Measurements from ENCODE around the gene MGAT3.
A peak's percentile ranks its signal among the peaks of the same experiment; 100 is the strongest.

The MGAT3 gene

GRCh38 chr22:39477542-39477941 lies 20.7 kb downstream of the MGAT3 start:
- no peaks in the 10 kb centered on the region for H3K27me3 Mint-ChIP-seq (ENCODE audit: low read depth)
- H3K27ac Mint-ChIP-seq, result no peak overlapping the region
- H3K9me3 Mint-ChIP-seq, result no peaks in the 10 kb centered on the region
- no peaks in the 10 kb centered on the region for H3K36me3 Mint-ChIP-seq (ENCODE audit: low read depth)
- no peak overlapping the region for H3K4me3 Mint-ChIP-seq
- DNase-seq (ENCODE audit: low spot score), result no peak
- H3K4me1 Mint-ChIP-seq (ENCODE audit: low read depth), result peaks cover 3% of the 10 kb centered on the region

GRCh38 chr22:39478441-39478850 lies 21.6 kb downstream of the MGAT3 start:
- H3K4me1 Mint-ChIP-seq (ENCODE audit: low read depth), result no peaks in the 10 kb centered on the region
- H3K36me3 Mint-ChIP-seq (ENCODE audit: low read depth), result no peaks in the 10 kb centered on the region
- H3K4me3 Mint-ChIP-seq, result no peak overlapping the region
- H3K27me3 Mint-ChIP-seq (ENCODE audit: low read depth), result no peaks in the 10 kb centered on the region
- H3K9me3 Mint-ChIP-seq, result no peaks in the 10 kb centered on the region
- DNase-seq (ENCODE audit: low spot score), result no peak
- H3K27ac Mint-ChIP-seq, result no peak overlapping the region

GRCh38 chr22:39479254-39479653 lies 22.4 kb downstream of the MGAT3 start:
- H3K27ac Mint-ChIP-seq, result no peak overlapping the region

GRCh38 chr22:39480557-39480956 lies 23.7 kb downstream of the MGAT3 start:
- H3K27ac Mint-ChIP-seq, result no peak overlapping the region
- no peak overlapping the region for H3K4me3 Mint-ChIP-seq
- H3K9me3 Mint-ChIP-seq, result no peaks in the 10 kb centered on the region
- no peaks in the 10 kb centered on the region for H3K36me3 Mint-ChIP-seq (ENCODE audit: low read depth)
- DNase-seq (ENCODE audit: low spot score), result no peak
- H3K4me1 Mint-ChIP-seq (ENCODE audit: low read depth), result no peaks in the 10 kb centered on the region
- H3K27me3 Mint-ChIP-seq (ENCODE audit: low read depth), result no peaks in the 10 kb centered on the region

More at GRCh38 chr22:39479254-39479653, 22.4 kb downstream of the MGAT3 start:
- Mint-ChIP-seq H3K4me1 (ENCODE audit: low read depth) (no peaks in the 10 kb centered on the region), H3K27me3 (ENCODE audit: low read depth) (no peaks in the 10 kb centered on the region), H3K9me3 (no peaks in the 10 kb centered on the region), H3K4me3 (no peak overlapping the region), H3K36me3 (ENCODE audit: low read depth) (no peaks in the 10 kb centered on the region)
- DNase-seq (ENCODE audit: low spot score), result no peak

GRCh38 chr22:39481054-39481453 lies 24.2 kb downstream of the MGAT3 start:
- Mint-ChIP-seq H3K27me3 (ENCODE audit: low read depth) (no peaks in the 10 kb centered on the region), H3K27ac (no peak overlapping the region), H3K9me3 (no peaks in the 10 kb centered on the region), H3K4me3 (no peak overlapping the region), H3K4me1 (ENCODE audit: low read depth) (no peaks in the 10 kb centered on the region), H3K36me3 (ENCODE audit: low read depth) (no peaks in the 10 kb centered on the region)
- DNase-seq (ENCODE audit: low spot score), result no peak

DNA sequence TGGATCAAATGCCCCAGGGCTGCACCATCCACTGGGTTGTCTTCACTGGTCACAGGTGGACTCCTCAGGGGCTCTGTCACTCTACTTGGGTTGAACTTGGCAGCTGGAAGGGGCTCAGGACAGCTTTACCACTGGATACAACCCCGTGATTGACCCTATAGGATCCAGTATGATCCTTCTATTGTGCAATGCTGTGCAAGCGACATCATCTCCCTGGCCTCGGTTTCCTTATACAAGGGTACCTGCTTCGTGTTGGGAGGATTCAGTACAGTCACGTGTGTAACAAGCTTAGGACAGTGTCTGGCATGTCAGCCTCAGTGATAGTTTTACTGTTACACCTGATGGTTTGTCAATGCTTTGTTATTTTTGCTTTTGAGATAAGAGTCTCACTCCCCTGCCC lies 24.8 kb downstream of the MGAT3 start:
- no peaks in the 10 kb centered on the region for H3K27me3 Mint-ChIP-seq (ENCODE audit: low read depth)
- DNase-seq (ENCODE audit: low spot score), result no peak
- no peaks in the 10 kb centered on the region for H3K4me1 Mint-ChIP-seq (ENCODE audit: low read depth)
- H3K4me3 Mint-ChIP-seq, result no peak overlapping the region
- no peak overlapping the region for H3K27ac Mint-ChIP-seq
- H3K9me3 Mint-ChIP-seq, result no peaks in the 10 kb centered on the region
- H3K36me3 Mint-ChIP-seq (ENCODE audit: low read depth), result no peaks in the 10 kb centered on the region

DNA sequence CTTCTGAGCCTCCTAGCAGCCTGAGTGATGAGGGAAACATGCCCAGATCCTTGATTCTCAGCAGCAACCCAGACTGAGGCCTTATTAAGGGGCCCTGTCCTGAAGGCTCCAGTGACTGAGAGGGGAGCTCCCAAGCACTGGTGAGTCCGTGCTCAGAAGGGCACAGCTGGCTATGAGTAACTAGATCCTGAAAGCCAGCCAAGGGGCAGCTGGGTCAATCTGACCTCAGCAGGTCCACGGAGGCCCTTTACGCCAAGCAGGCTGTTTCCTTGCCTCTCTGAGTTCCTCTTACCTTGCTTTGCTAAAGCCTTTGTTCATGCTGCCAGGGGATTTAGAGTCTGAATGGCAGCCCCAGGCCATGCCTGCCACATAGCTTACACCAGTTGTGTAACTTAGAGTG lies 26.0 kb downstream of the MGAT3 start:
- Mint-ChIP-seq H3K36me3 (ENCODE audit: low read depth) (no peaks in the 10 kb centered on the region), H3K9me3 (no peaks in the 10 kb centered on the region), H3K27ac (no peak overlapping the region), H3K4me1 (ENCODE audit: low read depth) (no peaks in the 10 kb centered on the region), H3K4me3 (no peak overlapping the region), H3K27me3 (ENCODE audit: low read depth) (no peaks in the 10 kb centered on the region)
- no peak for DNase-seq (ENCODE audit: low spot score)

GRCh38 chr22:39486951-39487825 lies 30.4 kb downstream of the MGAT3 start:
- Mint-ChIP-seq H3K4me3 (no peak overlapping the region), H3K27ac (no peak overlapping the region), H3K4me1 (ENCODE audit: low read depth) (peaks cover 8% of the 10 kb centered on the region), H3K9me3 (no peaks in the 10 kb centered on the region), H3K36me3 (ENCODE audit: low read depth) (no peaks in the 10 kb centered on the region), H3K27me3 (ENCODE audit: low read depth) (no peaks in the 10 kb centered on the region)
- no peak for DNase-seq (ENCODE audit: low spot score)

DNA sequence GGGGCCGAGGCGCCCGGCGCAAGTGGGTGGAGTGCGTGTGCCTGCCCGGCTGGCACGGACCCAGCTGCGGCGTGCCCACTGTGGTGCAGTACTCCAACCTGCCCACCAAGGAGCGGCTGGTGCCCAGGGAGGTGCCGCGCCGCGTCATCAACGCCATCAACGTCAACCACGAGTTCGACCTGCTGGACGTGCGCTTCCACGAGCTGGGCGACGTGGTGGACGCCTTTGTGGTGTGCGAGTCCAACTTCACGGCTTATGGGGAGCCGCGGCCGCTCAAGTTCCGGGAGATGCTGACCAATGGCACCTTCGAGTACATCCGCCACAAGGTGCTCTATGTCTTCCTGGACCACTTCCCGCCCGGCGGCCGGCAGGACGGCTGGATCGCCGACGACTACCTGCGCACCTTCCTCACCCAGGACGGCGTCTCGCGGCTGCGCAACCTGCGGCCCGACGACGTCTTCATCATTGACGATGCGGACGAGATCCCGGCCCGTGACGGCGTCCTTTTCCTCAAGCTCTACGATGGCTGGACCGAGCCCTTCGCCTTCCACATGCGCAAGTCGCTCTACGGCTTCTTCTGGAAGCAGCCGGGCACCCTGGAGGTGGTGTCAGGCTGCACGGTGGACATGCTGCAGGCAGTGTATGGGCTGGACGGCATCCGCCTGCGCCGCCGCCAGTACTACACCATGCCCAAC lies 31.2 kb downstream of the MGAT3 start:
- H3K4me3 Mint-ChIP-seq, result no peak overlapping the region
- H3K27ac Mint-ChIP-seq, result no peak overlapping the region
- H3K27me3 Mint-ChIP-seq (ENCODE audit: low read depth), result no peaks in the 10 kb centered on the region
- peaks cover 8% of the 10 kb centered on the region for H3K4me1 Mint-ChIP-seq (ENCODE audit: low read depth)
- DNase-seq (ENCODE audit: low spot score), result no peak
- H3K36me3 Mint-ChIP-seq (ENCODE audit: low read depth), result no peaks in the 10 kb centered on the region
- H3K9me3 Mint-ChIP-seq, result no peaks in the 10 kb centered on the region

- no peak for DNase-seq (ENCODE audit: low spot score)
- H3K27me3 Mint-ChIP-seq (ENCODE audit: low read depth), result no peaks in the 10 kb centered on the region
- H3K4me3 Mint-ChIP-seq, result no peak overlapping the region
- H3K27ac Mint-ChIP-seq, result no peak overlapping the region
- H3K9me3 Mint-ChIP-seq, result no peaks in the 10 kb centered on the region
- H3K36me3 Mint-ChIP-seq (ENCODE audit: low read depth), result no peaks in the 10 kb centered on the region
- peaks cover 10% of the 10 kb centered on the region for H3K4me1 Mint-ChIP-seq (ENCODE audit: low read depth)
These were observed 31.8 kb downstream of the MGAT3 start for GRCh38 chr22:39488563-39489083.

- Mint-ChIP-seq H3K27me3 (ENCODE audit: low read depth) (no peaks in the 10 kb centered on the region), H3K4me3 (no peak overlapping the region), H3K27ac (no peak overlapping the region), H3K9me3 (no peaks in the 10 kb centered on the region), H3K4me1 (ENCODE audit: low read depth) (peaks cover 10% of the 10 kb centered on the region), H3K36me3 (ENCODE audit: low read depth) (no peaks in the 10 kb centered on the region)
- no peak for DNase-seq (ENCODE audit: low spot score)
These were observed 32.6 kb downstream of the MGAT3 start for GRCh38 chr22:39489094-39490068.

DNA sequence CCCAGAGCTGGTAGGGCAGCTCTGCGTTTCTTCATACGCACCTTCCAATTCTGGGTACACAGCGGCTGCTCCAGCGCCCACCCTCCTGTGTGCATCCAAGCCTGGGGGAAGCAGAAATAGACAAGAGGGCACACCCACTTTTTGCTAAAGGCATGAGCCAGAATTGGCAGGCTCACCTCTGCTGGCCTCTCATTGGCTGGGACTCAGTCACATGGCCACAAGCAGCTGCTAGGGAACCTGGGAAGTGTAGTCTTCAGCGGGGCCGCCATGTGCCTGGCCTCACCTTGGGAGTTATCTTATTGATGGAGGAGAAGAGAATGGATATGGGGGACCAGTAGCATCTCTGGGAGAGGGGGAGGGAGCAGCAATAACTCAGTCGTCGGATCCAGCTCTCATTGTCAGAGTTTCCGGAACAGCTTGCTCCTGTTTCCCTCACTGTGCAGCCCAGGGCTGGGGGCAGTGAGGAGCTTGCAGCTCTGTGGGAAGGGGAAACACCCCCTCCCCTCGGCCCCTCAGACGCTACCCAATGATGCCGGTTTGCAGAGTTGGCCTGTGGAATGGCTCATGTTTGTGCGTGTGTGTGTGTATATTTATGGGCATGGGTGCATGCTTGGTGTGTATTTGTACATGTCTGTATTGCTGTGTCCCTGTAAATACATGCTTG lies 33.5 kb downstream of the MGAT3 start:
- Mint-ChIP-seq H3K9me3 (no peaks in the 10 kb centered on the region), H3K4me1 (ENCODE audit: low read depth) (peaks cover 14% of the 10 kb centered on the region), H3K4me3 (no peak overlapping the region), H3K27me3 (ENCODE audit: low read depth) (no peaks in the 10 kb centered on the region), H3K27ac (no peak overlapping the region), H3K36me3 (ENCODE audit: low read depth) (no peaks in the 10 kb centered on the region)
- peak; percentile 74 for DNase-seq (ENCODE audit: low spot score)

- DNase-seq (ENCODE audit: low spot score), result no peak
- Mint-ChIP-seq H3K4me1 (ENCODE audit: low read depth) (peaks cover 14% of the 10 kb centered on the region), H3K4me3 (no peak overlapping the region), H3K27me3 (ENCODE audit: low read depth) (no peaks in the 10 kb centered on the region), H3K36me3 (ENCODE audit: low read depth) (no peaks in the 10 kb centered on the region), H3K27ac (no peak overlapping the region), H3K9me3 (no peaks in the 10 kb centered on the region)
These were observed 34.3 kb downstream of the MGAT3 start for GRCh38 chr22:39490966-39491680.
